PC-3 (cell line): ENCODE results near the gene AMN. TPM values are rescaled to one million over a fixed set of nuclear protein-coding genes. Genes with fewer than 3 reads are reported as not detected.
A peak's percentile ranks its signal among the peaks of the same experiment; 100 is the strongest.

Experiments used
- ATAC-seq: fragments of 200-7000 bp; cut with Tn5 transposase; 2 replicates; pipeline ENCODE4 v1.9.1; 2020; ENCODE audit warnings: mild to moderate bottlenecking, moderate library complexity
- BruUV-seq: library from RNA; stranded (reverse); fragments of 400-500 nt; replicated peaks from 2 replicates; lab custom pipeline; 2021; lab: Mats Ljungman, UMichigan
- CTCF ChIA-PET: fragments of 300-600 bp; sonication (Branson Sonifier 250); formaldehyde crosslinking; loops from one replicate; lab custom pipeline; 2022; ENCODE audit warnings: antibody characterized with exemption; lab: Charles Lee
- POLR2A ChIA-PET: fragments of 300-600 bp; sonication (Branson Sonifier 250); formaldehyde crosslinking; loops from one replicate; lab custom pipeline; 2022; ENCODE audit warnings: antibody characterized with exemption; ENCODE audit not compliant: unreplicated experiment; lab: Charles Lee
- DNase-seq: peaks from one replicate; pipeline ENCODE4 v3.0.0-alpha.2; 2015
- H2AFZ ChIP-seq: fragments of 300-600 bp; sonication (generic); 2 replicates; pipeline ENCODE4 v1.6.0; 2016; ENCODE audit warnings: antibody characterized with exemption, low read length
- H3F3A ChIP-seq: fragments of 300-600 bp; sonication (generic); one replicate; pipeline ENCODE4 v1.6.0; 2017; ENCODE audit warnings: antibody characterized with exemption, low read length, control low read depth, mild to moderate bottlenecking; ENCODE audit not compliant: unreplicated experiment
- H3K27ac ChIP-seq: fragments of 300-600 bp; sonication (generic); 2 replicates; pipeline ENCODE4 v1.5.1; 2016; ENCODE audit warnings: mild to moderate bottlenecking, low read length
- H3K27me3 ChIP-seq: fragments of 300-600 bp; sonication (generic); 2 replicates; pipeline ENCODE4 v1.6.1; 2016; ENCODE audit warnings: low read length, mixed read lengths
- H3K36me3 ChIP-seq: fragments of 300-600 bp; sonication (generic); 2 replicates; pipeline ENCODE4 v1.6.1; 2016; ENCODE audit warnings: low read depth, mixed run types, low read length, mixed read lengths
- H3K4me1 ChIP-seq: fragments of 300-600 bp; sonication (generic); 2 replicates; pipeline ENCODE4 v1.5.1; 2016; ENCODE audit warnings: low read length; ENCODE audit not compliant: insufficient read depth
- H3K4me2 ChIP-seq: fragments of 300-600 bp; sonication (generic); 2 replicates; pipeline ENCODE4 v1.6.0; 2016; ENCODE audit warnings: low read length
- H3K4me3 ChIP-seq: fragments of 300-600 bp; sonication (generic); 2 replicates; pipeline ENCODE4 v1.5.1; 2016; ENCODE audit warnings: mild to moderate bottlenecking, low read length, mixed read lengths
- H3K79me2 ChIP-seq: fragments of 300-600 bp; sonication (generic); 2 replicates; pipeline ENCODE4 v1.6.1; 2017; ENCODE audit warnings: low read length, mixed read lengths
- H3K9ac ChIP-seq: fragments of 300-600 bp; sonication (generic); 2 replicates; pipeline ENCODE4 v1.6.0; 2016; ENCODE audit warnings: mild to moderate bottlenecking, low read length
- H3K9me2 ChIP-seq: fragments of 300-600 bp; sonication (generic); replicated peaks from 2 replicates; pipeline ENCODE4 v1.6.1; 2016; ENCODE audit warnings: mixed run types, low read length, mixed read lengths
- H3K9me3 ChIP-seq: fragments of 300-600 bp; sonication (generic); 2 replicates; pipeline ENCODE4 v1.6.1; 2016; ENCODE audit warnings: low read length, mixed read lengths
- H4K20me1 ChIP-seq: fragments of 300-600 bp; sonication (generic); 2 replicates; pipeline ENCODE4 v1.6.1; 2016; ENCODE audit warnings: low read length, mixed read lengths
- CTCF ChIP-seq: fragments of 300-600 bp; sonication (generic); conservative IDR thresholded peaks from 2 replicates; pipeline ENCODE4 v1.5.1; 2017; ENCODE audit warnings: antibody characterized with exemption, low read depth, mild to moderate bottlenecking, low read length
- EZH2 ChIP-seq: fragments of 300-600 bp; sonication (generic); IDR thresholded peaks from one replicate; pipeline ENCODE4 v1.6.1; 2017; ENCODE audit warnings: antibody characterized with exemption, mild to moderate bottlenecking, low read length; ENCODE audit not compliant: unreplicated experiment
- EZH2phosphoT487 ChIP-seq: fragments of 300-600 bp; sonication (generic); IDR thresholded peaks from 2 replicates; pipeline ENCODE4 v1.6.1; 2018; ENCODE audit warnings: mild to moderate bottlenecking, antibody characterized with exemption, low read length, borderline replicate concordance
- intact Hi-C: fragments of 100-400 bp; cut with micrococcal nuclease; formaldehyde crosslinking; loops from 2 replicates; pipeline ENCODE4 v1.9.0; 2023
- total RNA-seq: library from RNA; depleted of rRNA; stranded (reverse); fragments of >200 nt; gene quantifications from 2 replicates; pipeline ENCODE4 v1.2.3, GENCODE V29; 2014

The AMN gene
- total RNA-seq, 1 experiment from 2014 or later = not detected

GRCh38 chr14:102947321-102948103 lies 25.0 kb downstream of the AMN start:
- Histone ChIP-seq H3K27me3 (no peaks in the 10 kb centered on the region), H2AFZ (no peak overlapping the region), H3K4me1 (peaks cover 10% of the 10 kb centered on the region), H3K4me2 (no peak overlapping the region), H3K9me2 (no peaks in the 10 kb centered on the region), H3F3A (no peaks in the 10 kb centered on the region), H3K9me3 (no peaks in the 10 kb centered on the region), H3K9ac (no peak overlapping the region), H3K4me3 (no peak overlapping the region), H3K79me2 (no peaks in the 10 kb centered on the region), H3K27ac (no peak overlapping the region), H3K36me3 (peaks cover 44% of the 10 kb centered on the region), H4K20me1 (no peaks in the 10 kb centered on the region)
- POLR2A ChIA-PET = no interaction called here
- BruUV-seq = no TSS peak
- DNase-seq (no peak), ATAC-seq (no peak)
- CTCF ChIA-PET = no interaction called here
- intact Hi-C loops = no loop called here
- TF ChIP-seq EZH2 = no peak

GRCh38 chr14:102948698-102949061 lies 26.2 kb downstream of the AMN start:
- H3K27ac ChIP-seq = no peak overlapping the region
- no peaks in the 10 kb centered on the region for H3K79me2 ChIP-seq
- intact Hi-C loops = no loop called here
- TF ChIP-seq EZH2phosphoT487 (no peak), CTCF (no peak), EZH2 (no peak)
- CTCF ChIA-PET = no interaction called here
- no TSS peak for BruUV-seq
- no peak overlapping the region for H3K4me3 ChIP-seq
- no peak for DNase-seq
- POLR2A ChIA-PET = no interaction called here
- H3K4me2 ChIP-seq = no peak overlapping the region
- H3K9me3 ChIP-seq = no peaks in the 10 kb centered on the region
- no peaks in the 10 kb centered on the region for H3K27me3 ChIP-seq
- no peak overlapping the region for H3K9ac ChIP-seq
- H3K36me3 ChIP-seq = peaks cover 45% of the 10 kb centered on the region
- H2AFZ ChIP-seq = no peak overlapping the region
- no peaks in the 10 kb centered on the region for H4K20me1 ChIP-seq
- no peaks in the 10 kb centered on the region for H3F3A ChIP-seq
- no peaks in the 10 kb centered on the region for H3K9me2 ChIP-seq
- peaks cover 10% of the 10 kb centered on the region for H3K4me1 ChIP-seq
- no peak for ATAC-seq

- no peaks in the 10 kb centered on the region for H3F3A ChIP-seq
- H3K4me1 ChIP-seq = peaks cover 10% of the 10 kb centered on the region
- no peak overlapping the region for H2AFZ ChIP-seq
- no peak overlapping the region for H3K4me3 ChIP-seq
- intact Hi-C loops = no loop called here
- H3K36me3 ChIP-seq = peaks cover 44% of the 10 kb centered on the region
- TF ChIP-seq EZH2 (no peak), CTCF (no peak), EZH2phosphoT487 (no peak)
- H3K9ac ChIP-seq = no peak overlapping the region
- H4K20me1 ChIP-seq = no peaks in the 10 kb centered on the region
- H3K9me3 ChIP-seq = no peaks in the 10 kb centered on the region
- H3K79me2 ChIP-seq = no peaks in the 10 kb centered on the region
- no peak overlapping the region for H3K27ac ChIP-seq
- no peaks in the 10 kb centered on the region for H3K9me2 ChIP-seq
- no peak overlapping the region for H3K4me2 ChIP-seq
- BruUV-seq = no TSS peak
- ChIA-PET CTCF (interaction anchor here (0.6 kb wide), 1 partner anchor 103 kb away, joined by 9 read pairs; no protein-coding TSS in a partner anchor), POLR2A (no interaction called here)
- DNase-seq (peak; percentile 9), ATAC-seq (no peak; the same call in 1 of the 2 replicates)
- no peaks in the 10 kb centered on the region for H3K27me3 ChIP-seq
Measured at GRCh38 chr14:102949062-102949800, 26.8 kb downstream of the AMN start.
